GM21447 (cell line): ENCODE measurements around the gene PPP1R14B.

Experiments used
- ATAC-seq: cut with Tn5 transposase; IDR thresholded peaks from one replicate; pipeline ENCODE4 v1.9.1; 2021; ENCODE audit not compliant: unreplicated experiment

The PPP1R14B gene

DNA sequence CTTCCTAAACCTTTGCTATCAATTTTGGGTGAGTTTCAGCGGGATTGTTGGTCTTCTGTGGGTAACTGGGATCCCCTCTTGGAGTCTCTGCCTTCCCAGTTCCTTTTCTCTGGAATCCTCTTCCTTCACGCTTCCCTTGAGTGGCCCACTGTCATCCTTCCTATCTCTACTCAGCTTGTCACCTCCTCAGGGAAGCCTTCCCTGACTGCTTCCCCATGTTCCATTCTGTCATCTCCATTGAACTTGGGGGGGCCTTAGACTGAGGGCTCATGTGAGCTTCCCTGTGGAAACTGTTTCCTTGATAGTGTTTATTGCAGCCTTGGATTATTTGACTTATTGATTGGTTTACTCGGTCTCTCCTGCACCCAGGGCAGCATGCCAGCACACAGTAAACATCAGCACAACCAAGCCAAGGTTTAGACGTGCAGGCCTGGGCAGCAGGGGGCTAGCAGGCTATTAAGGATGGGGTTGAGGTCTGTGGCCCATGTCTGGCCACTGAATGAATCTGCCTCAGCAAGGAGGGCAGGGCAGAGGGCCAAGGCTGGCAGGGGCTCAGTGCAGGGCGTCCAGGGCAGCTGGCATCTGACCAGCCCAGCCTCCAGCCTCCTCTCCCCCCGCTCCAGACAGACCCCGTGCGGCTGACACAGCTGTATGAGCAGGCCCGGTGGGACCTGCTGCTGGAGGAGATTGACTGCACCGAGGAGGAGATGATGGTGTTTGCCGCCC lies 28.0 kb downstream of the PPP1R14B start:
- no peak for ATAC-seq

DNA sequence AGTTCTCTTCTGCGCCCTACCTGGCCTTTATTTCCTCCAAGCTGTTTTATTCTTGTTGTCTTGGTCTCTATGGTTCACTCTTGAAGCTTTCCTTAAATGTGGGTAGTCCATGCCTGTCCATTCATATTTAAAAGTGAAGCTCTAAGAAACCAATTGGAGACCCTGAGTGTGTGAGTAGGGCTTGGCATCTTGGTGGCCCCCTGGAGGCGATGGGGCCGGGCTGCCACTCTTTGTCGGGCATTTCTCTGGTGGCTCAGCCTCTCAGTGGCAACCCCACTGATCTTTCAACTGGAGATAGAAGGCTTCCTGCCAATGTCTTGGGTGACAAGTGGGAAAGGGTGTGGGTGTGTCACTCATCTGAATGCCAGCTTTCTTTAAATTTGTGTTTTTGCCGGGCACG lies 29.9 kb downstream of the PPP1R14B start:
- ATAC-seq: no peak

DNA sequence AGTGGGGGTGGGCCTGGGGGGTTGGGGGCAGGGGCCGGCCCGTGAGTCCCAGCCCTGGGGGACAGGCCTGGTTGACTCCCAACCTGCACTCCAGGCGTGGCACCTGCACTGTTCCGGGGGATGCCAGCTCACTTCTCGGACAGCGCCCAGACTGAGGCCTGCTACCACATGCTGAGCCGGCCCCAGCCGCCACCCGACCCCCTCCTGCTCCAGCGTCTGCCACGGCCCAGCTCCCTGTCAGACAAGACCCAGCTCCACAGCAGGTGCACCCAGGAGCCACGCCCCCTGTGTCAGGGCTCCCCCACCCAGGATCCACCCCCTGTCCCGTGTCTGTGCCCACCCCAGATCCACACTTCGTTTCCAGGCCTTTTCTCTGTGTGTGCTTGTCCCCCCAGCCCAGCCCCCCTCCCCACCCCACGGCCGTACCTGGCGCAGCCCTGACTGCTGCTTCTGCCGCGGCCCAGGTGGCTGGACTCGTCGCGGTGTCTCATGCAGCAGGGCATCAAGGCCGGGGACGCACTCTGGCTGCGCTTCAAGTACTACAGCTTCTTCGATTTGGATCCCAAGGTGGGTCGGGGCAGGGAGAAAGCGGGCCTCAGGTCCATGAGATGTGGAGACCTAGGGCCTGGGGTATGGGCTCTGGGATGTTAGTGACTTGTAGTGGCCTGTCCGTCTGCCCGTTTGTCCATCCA lies 35.4 kb downstream of the PPP1R14B start:
- no peak for ATAC-seq

DNA sequence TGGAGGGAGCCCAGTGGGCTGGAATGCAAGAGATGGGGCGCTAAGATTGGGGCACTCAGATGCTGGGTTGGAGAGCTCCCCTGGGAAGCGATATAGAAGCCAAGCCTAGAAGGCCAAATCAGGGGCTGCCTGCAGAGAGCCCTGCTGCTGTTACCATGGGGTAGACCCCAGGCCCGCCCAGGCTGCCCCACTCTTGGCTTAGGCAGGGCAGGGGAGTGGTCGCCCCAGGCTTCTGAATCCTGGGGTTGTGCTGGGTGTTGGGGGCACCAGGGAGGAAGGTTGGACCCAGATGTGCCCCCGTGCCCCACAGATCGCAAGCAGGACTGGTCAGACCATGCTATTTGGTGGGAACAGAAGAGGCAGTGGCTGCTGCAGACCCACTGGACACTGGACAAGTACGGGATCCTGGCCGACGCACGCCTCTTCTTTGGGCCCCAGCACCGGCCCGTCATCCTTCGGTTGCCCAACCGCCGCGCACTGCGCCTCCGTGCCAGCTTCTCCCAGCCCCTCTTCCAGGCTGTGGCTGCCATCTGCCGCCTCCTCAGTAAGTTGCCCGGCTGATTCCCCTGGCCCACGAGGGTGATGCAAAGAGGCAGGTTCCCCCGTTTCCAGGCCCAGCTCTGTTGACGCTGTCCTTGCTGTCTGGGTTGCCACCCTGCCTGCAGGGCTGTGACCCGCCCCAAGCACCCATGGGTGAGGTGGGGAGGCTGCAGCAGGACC lies 36.3 kb downstream of the PPP1R14B start:
- no peak for ATAC-seq

DNA sequence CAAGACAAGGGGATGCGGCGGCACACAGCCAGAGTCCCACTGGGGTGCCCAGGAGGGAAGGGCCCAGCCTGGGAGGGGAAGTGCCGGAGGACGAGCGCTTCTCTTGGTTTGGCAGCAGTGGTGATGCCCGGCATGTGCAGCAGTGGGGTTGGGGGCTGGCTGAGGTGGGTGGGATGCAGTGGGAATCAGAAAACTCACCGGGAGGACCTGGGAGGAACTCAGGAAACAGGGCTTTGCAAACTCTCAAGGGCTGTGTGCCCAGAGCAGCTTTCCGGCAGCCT lies 37.2 kb downstream of the PPP1R14B start:
- ATAC-seq: no peak

DNA sequence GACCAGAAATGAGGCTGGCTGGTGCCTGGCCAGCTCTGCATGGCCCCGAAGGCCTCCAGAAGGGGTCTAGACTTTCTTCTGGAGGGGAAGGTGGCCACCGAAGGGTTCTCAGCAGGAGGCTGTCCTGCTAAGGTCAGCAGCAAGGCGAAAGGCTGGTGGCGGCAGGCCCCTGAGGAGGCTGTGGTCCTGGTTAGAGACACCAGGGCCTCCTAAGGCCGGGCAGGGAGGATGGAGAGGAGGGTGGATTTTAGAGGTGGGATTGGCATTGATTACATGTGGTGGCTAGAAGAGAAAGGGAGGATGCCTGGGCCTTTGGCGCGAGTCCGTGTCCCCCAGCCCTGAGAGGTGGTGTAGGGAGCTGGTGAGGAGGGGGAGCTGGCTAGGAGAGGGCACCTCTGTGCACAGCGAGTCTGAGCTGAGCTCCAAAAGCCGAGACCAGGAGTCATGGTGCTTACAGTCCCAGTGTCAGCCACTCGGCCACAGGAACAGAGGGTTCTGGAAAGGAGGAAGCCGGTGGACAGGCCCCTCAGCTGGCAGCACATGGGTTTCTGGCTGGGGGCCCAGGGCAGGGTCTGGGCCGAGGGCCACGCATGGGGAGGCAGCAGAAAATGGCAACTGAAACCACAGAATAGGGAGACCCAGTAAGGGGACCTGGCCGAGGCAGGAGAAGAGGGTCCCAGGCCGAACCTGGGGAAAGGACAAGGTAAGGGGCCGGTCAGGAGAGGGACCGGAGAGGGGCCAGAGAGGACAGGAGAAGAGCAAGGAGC lies 37.8 kb downstream of the PPP1R14B start:
- no peak for ATAC-seq

DNA sequence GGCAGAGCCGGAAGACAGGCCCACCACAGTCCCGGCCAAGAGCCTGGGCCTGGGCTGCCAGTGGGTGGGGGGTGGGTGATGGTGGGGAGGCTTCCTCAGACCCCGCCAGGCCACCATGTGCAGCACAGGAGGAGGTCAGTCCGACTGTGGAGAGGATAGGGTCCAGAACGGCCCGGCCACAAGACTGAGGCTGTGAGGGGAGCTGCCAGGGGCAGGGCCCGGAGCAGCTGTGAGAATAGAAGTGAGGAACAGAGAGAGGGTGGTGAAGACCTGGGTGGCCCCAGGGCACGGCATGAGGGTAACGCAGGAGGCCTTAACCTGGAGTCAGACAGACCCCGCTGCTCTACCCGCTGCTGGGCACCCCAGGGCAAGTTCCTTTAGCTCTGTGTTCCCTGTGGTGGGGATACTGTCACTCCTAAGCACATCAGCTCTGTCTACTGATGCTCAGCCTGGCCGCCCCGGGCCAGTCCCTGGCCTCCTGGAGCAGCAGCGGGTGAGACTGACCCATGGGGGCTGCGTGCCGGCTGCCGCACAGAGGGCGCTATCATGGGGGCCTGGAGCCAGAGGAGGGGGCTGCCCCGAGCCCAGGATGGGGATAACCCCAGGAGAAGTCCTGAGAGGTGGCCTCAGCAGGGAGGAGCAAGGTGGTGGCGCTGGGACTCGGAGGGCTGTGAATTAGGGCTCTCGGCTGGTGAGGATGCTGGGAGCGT lies 38.5 kb downstream of the PPP1R14B start:
- no peak for ATAC-seq

DNA sequence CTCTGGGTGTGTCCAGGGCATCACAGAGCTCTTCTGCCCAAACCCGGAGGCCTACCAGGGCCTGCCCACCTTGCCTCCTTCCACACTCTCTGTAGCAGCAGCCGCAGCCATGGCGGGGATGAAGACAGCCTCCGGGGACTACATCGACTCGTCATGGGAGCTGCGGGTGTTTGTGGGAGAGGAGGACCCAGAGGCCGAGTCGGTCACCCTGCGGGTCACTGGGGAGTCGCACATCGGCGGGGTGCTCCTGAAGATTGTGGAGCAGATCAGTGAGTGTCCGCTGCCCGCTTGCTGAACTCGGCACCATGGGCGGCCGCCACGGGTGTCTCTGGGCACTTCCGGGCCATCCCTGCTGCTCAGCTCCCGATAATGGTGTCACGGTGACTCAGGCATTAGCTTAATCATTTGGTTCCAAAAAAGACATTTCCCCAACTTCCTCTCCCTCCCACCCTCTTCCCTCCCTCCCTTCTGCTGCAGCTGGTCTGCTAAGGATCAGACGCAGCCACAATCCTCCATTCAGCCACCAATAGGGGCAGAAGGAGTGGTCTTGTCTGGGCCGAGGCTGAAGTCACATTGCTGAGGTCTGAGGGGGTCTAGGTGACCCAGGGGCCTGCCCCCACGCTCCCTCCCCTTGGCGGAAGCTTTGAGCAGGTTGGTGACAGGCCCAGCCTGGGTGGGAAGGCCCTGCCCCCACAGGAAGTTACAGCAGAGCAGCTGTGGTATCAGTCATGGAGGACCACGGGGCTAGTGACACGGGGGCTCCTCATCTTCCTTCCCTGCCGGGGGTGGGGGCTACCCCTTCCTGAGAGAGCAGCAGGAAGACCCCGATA lies 39.3 kb downstream of the PPP1R14B start:
- peak; percentile 61 for ATAC-seq

DNA sequence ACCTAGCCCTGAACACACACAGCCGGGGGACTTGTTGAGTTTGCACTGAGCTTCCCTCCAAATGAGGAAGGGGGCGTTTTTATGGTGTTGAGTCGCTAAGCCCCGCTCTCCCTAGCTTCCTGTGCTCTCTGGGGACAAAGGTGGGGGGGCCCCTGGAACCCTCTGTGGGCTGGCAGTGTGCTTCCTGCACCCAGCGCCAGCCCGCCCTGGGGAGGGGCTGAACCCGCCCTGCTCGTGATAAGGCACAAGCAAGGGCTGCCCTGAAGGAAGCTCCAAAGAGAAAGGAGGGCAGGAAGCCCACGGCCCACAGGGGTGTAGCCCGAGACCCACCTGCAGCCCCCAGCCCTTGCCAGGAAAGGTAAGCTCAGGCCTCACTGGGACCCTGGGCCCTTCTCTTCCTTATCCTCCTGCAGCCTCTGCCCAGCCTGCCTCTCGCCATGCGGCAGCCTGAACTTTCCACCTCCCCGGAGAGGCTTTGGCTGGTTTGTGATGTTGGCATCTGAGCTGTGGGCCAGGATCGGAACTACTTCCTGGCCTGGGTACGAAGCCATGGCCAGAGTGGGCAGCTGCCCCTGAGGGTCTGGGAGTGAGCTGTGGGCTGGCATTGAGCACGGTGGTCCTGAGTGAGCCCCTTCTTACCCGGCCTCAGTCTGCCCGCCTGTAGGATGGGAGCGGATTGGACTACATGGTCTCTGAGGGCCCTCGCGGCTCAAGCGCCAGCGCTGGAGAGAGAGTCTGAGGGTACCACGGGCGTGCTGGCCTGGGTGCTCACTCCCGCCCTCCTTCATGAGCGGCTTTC lies 40.1 kb downstream of the PPP1R14B start, which contains the start of gene FERMT3:
Gene FERMT3, plus strand, starts transcription at position 265 of the 799 bp plus-strand sequence. CDS start 644 bp downstream, outside the sequence.
- peak; percentile 10 for ATAC-seq

DNA sequence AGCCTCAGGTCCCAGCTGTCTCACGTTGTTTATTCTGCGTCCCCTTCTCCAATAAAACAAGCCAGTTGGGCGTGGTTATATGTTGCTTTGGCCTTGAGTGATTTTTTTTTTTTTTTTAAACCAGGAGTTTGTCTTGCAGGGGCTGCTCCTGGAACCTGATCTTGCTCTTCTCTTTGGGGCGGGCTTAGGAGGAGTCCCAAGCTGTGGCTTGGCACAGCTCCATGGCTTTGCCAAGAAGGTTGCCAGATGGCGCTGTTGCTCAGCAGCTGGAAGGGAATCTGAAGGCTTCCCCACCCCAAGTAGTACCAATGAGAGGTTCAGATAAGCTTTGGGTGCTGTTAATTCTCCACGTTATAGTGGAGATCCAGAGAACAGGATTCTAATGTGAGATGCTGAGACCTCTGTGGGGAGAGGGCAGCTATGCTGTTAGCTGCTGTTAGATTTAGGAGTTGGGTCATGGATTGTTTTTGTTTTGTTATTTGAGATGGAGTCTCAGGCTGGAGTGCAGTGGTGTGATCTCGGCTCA lies 42.2 kb downstream of the PPP1R14B start:
- no peak for ATAC-seq

DNA sequence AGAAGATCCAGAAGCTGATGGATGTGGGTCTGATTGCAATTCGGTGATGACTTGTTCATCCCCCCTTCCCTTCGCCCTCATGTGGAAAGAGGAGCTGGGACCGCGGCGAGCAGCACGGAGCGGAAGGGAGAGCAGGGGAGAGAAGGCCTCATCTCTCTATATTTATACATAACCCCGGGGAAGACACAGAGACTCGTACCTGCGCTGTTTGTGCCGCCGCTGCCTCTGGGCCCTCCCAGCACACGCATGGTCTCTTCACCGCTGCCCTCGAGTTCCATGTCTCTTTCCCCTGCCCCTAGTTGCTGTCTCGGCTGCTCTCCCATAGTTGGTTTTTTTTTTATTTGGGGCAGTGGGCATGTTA lies 42.7 kb downstream of the PPP1R14B start:
- no peak for ATAC-seq

DNA sequence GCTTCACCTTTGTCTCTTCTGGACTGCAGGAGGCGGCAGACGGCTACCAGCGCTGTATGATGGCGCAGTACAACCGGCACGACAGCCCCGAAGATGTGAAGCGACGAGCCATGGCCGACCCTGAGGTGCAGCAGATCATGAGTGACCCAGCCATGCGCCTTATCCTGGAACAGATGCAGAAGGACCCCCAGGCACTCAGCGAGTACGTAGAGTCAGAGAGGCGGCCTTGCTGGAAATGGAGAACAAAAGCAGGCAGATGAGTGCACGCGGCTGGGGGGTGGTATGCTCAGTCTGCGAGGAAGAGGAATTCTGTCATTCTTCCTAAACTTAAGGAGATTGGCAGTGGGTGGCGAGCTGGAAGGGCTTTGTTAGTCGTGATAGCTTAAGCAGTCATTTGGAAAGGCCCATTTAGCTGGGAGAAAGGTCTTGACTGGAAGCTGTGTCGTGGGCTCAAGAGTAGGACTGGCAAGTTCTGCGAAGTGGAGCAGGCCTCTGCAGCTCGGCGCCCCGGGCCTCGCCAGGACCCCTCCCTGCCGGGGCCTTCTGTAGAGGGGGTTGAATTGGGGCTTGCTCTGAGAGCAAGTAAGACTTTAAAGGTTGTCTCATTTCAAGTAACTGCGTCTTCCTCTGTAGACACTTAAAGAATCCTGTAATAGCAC lies 43.2 kb downstream of the PPP1R14B start:
- no peak for ATAC-seq

DNA sequence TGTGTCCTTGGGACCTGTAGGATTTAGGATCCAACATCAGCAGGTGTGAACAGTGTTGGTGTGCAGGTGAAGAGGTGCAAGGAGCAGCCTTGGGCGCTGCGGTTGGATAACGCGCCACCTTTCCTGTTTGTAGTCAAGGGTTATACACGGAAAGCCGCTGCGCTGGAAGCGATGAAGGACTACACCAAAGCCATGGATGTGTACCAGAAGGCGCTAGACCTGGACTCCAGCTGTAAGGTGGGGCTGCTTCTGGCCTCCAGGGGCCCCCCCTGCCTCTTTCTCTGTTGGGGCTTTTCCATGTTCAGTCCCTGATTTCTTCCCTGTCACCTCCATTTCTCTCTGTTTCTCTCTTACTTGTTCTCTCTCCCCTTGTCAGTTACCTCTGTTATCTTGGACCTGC lies 43.8 kb downstream of the PPP1R14B start:
- no peak for ATAC-seq

DNA sequence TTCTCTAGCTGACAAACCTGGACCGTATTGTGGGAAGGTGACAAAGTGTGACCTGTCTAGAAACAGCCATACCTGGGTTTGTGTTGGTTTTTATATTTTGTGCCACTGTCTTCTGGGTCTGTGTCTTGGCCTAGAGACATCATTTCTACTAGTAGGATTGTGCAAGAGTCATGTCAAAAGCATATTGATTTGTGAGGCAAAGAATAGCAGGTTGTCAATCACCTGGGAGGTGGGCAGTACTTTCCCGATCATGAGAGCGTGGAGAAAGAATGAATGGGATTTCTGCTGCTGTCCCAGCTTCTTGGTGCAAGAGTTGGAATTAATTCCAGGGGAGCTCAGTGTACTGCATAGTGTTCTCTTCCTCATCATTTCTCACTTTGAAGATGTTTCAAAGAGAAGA lies 45.2 kb downstream of the PPP1R14B start:
- ATAC-seq: no peak

DNA sequence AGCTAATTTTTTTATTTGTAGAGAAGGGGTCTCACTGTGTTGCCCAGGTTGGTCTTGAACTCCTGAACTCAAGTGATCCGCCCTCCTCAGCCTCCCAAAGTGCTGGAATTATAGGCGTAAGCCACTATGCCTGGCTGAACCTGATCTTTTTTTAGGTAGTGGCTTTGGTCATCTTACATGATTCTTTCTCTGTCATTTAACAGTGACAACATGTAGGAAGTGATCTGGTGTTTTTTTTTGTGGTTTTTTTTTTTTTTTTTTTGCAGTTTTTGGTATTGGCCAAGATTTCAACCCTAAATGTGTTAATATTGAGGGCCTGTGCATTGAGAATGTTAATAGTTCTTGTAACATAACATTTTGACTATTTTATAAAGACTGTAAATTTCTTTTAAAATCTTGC lies 48.2 kb downstream of the PPP1R14B start:
- ATAC-seq: no peak

DNA sequence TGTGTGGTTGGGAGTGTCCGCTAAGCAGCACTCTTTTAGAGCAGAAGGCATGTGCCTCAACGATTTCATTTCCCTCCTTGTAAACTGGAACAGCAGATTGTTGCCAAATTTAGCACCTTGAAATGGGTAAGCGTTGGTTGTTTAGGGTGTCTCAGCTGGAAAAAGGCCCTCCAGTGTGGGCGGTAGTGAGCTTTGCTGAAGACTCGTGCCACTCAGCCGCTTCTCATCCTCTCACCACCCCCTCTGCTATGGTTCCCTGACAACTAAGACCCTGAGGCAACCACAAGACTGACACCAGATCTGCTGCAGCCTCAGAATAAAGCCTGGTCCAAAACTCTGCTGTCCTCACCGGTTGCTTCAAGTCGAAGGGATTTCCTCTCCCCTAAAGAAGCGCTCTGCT lies 50.1 kb downstream of the PPP1R14B start:
- ATAC-seq: no peak
